Retinal pigment epithelial cell (primary cell): ENCODE measurements around the gene AGPAT3.

Experiments
- DNase-seq: peaks from one replicate; pipeline ENCODE4 v3.0.0-alpha.2; 2010; ENCODE audit warnings: low read depth
- H3K4me3 ChIP-seq: 2 replicates; pipeline ENCODE4 v1.5.1; 2011; ENCODE audit warnings: mild to moderate bottlenecking, low read length, control low read depth, moderate library complexity
- TF ChIP-seq, protein P1 (sequence below): conservative IDR thresholded peaks from 2 replicates; pipeline ENCODE4 v1.5.1; 2011; ENCODE audit warnings: low read depth, low read length, control low read depth, inconsistent platforms

Gene AGPAT3

DNA sequence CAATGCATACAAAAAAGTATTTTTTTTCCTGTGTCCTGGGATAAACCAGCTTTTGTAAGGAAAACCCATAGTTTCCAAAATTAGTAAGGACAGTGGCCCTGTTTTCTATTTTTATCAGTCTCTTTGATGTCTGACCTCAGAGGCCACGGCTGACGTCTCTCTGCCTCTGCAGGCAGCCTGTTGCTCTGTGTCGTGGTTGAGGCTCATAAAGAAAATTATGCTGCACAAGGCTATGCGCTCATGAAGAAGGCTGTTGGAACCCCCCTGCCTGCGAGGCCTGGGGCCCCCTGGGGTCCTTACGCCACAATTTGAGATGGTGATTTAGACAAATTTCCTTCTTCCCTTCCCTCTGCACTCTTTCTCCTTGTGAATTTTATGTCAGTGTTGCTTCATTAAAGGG is 48.9 kb downstream of the AGPAT3 start:
- no peak overlapping the region for H3K4me3 ChIP-seq
- DNase-seq = no peak
- TF ChIP-seq, protein P1, sequence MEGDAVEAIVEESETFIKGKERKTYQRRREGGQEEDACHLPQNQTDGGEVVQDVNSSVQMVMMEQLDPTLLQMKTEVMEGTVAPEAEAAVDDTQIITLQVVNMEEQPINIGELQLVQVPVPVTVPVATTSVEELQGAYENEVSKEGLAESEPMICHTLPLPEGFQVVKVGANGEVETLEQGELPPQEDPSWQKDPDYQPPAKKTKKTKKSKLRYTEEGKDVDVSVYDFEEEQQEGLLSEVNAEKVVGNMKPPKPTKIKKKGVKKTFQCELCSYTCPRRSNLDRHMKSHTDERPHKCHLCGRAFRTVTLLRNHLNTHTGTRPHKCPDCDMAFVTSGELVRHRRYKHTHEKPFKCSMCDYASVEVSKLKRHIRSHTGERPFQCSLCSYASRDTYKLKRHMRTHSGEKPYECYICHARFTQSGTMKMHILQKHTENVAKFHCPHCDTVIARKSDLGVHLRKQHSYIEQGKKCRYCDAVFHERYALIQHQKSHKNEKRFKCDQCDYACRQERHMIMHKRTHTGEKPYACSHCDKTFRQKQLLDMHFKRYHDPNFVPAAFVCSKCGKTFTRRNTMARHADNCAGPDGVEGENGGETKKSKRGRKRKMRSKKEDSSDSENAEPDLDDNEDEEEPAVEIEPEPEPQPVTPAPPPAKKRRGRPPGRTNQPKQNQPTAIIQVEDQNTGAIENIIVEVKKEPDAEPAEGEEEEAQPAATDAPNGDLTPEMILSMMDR = no peak

DNA sequence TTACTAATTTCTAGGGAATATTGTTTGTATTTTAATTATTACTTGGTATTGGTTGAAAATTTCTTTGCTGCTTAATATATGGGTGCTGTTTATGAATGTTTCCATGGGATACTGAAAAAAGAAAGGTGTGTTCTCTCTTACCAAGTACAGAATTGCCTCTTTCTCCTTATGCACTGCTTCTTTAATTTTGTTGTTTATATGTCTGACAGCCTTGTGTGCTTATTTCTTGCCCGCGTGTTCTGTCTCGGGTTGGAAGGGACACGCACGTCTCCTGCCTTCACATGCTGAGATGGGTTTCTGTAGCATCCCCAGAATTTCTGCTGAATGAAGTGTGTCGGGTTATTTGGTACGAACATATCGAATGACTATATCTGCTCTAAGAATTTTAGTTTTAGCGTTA is 51.1 kb downstream of the AGPAT3 start:
- TF ChIP-seq, protein P1 = no peak
- H3K4me3 ChIP-seq = no peak overlapping the region

DNA sequence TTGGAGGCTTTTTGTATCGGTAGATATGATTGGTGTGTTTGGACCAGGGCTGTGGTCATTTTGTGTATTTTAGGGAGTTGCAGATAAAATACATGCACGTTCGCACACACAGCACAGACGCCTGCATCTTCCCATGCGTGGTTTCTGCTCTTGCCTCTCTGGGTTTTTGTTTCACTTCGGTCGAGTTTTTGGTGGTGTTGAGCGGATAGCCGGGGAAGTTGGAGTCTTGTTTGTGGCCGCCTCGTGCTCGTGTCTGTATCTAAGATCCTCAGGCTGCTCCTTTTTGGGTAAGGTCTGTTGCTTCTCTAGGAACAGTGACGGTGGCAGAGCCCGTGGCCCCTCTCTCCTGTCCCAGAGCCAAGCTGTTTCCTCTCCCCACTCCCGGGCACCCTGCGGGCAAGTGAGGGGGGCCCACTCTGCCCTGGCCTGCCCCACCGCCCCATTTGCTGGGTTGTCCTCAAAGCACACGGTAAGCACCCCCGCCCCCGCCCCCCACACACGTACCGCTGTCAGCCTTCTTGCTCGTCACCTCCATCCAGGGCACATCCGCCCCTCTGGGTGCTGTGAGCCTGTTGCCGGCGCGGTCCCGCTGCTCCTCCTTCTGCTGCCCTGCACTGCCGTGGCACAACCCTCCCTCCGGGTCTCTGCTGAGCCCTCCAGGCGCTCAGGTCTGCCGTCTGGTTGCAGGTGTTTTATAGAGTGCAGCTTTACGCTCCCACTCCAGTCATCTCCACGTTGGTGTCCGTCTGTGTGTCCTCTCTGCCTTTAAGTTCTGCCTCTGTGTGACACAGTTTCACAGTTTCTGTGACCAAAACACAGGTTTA is 51.9 kb downstream of the AGPAT3 start:
- H3K4me3 ChIP-seq = no peak overlapping the region
- DNase-seq = no peak
- TF ChIP-seq, protein P1 = no peak

More for the DNA sequence above, 51.1 kb downstream of the AGPAT3 start:
- DNase-seq = no peak

DNA sequence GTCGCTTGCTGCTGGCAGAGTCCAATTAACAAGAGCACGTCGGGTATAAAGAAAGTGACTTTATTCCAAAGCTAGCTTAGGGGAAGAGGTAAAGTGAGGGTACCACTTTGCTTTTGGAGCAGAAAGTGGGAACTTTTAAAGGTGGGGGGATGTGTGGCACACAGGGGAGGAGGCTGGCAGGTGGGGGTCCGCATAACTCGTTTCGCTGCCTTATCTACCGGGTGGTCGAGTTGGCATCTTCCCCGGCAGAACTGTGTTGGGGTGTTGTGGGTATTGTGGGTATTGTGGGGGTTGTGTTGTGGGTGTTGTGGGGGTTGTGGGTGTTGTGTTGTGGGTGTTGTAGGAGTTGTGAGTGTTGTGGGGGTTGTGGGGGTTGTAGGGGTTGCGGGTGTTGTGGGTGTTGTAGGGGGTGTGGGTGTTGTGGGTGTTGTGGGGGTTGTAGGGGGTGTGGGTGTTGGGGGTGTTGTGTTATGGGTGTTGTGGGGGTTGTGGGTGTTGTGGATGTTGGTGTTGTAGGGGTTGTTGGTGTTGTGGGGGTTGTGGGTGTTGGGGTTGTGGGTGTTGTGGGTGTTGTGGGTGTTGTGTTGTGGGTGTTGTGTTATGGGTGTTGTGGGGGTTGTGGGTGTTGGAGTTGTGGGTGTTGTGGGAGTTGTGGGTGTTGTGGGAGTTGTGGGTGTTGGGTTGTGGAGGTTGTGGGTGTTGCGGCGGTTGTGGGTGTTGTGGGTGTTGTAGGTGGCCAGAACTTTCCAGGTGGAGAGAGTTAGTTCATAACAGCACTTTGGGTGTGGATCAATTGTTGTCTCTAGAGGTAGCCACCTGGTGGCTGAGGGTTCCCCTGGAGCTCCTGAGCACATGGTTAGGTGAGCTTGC is 52.7 kb downstream of the AGPAT3 start:
- no peak for DNase-seq

DNA sequence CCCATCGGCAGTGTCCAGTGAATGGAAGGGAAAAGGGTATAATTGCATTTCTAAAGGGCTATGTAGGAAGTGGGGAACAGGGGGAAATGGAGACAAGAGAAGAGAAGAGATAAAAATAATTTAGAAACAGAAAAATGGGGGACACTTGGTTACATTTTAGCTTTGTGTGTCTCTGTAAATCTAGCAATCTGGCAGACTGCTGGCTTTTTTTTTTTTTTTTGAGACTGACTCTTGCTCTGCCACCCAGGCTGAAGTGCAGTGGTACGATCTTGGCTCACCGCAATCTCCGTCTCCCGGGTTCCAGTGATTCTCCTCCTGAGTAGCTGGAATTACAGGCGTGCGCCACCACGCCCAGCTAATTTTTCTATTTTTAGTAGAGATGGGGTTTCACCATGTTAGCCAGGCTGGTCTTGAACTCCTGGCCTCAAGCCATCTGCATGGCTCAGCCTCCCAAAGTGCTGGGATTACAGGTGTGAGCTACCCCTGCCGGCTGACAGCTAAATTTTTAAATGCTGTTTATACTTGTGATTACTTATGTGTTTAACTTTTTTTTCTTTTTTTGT is 53.4 kb downstream of the AGPAT3 start:
- TF ChIP-seq, protein P1 = no peak
- DNase-seq = no peak
- H3K4me3 ChIP-seq = no peak overlapping the region

More for the DNA sequence above, 52.7 kb downstream of the AGPAT3 start:
- TF ChIP-seq, protein P1 = no peak
- no peak overlapping the region for H3K4me3 ChIP-seq

DNA sequence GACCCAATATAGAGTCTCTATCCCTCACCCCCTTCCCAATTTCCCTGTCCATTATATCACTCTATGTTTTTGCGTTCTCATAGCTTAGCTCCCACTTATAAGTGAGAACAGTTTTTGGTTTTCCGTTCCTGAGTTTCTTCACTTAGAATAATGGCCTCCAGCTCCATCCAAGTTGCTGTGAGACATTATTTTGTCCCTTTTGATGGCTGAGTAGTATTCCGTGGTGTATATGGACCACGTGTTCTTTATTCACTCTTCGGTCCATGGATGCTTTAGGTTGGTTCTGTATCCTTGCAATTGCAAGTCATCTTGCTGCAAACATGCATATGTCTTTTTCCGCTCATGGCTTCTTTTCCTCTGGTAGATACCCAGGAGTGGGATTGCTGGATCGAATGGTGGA is 54.3 kb downstream of the AGPAT3 start:
- no peak overlapping the region for H3K4me3 ChIP-seq
- no peak for DNase-seq
- TF ChIP-seq, protein P1 = no peak
